Occipital lobe (tissue), 2 donors: Measurements from ENCODE around the gene LCE2C. TPM values are rescaled to one million over a fixed set of nuclear protein-coding genes. Genes with fewer than 3 reads are reported as not detected.
"Not testable (repeated sequence)": the region's sequence is repeated elsewhere in the genome, so short reads cannot be mapped to it uniquely, and the experiment has no call there.

Experiments
- DNase-seq: peaks from one replicate; lab custom pipeline; 2025; lab: John Stamatoyannopoulos, UW
- total RNA-seq: library from RNA; depleted of rRNA; stranded (reverse); fragments of >200 nt; gene quantifications from one replicate; pipeline ENCODE4 v1.2.3, GENCODE V29; 2014

The LCE2C gene
- total RNA-seq, result not detected

GRCh38 chr1:152674983-152675382, at the start of gene LCE2C:
Gene LCE2C, plus strand, starts transcription at chr1:152675279. Its CDS starts 737 bp downstream, at chr1:152676016.
- not testable (repeated sequence) for DNase-seq

- DNase-seq, result no peak
These were observed 48.3 kb upstream of the LCE2C start for GRCh38 chr1:152626744-152627143.

DNA sequence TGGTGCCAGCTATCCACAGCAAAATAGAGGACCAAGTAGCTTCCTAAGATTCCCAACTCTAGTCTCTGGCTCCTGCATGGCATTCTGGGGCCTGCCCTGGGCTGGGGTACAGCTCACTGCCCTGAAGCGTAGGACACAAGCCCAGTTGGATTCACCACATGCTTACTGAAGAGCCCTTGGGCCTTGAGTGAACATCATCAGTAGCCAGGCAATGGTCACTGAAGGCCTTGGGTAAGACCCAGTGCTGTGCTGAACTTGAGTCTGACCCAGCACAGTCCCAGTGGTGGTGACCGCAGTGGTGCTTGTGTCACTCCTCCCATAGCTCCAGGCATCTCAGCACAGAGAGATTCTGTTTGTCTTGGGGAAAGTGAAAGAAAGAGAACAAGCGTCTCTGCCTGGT, 44.5 kb upstream of the LCE2C start:
- DNase-seq, result no peak

- DNase-seq, result no peak
These were observed 34.7 kb upstream of the LCE2C start for GRCh38 chr1:152640351-152640750.

DNA sequence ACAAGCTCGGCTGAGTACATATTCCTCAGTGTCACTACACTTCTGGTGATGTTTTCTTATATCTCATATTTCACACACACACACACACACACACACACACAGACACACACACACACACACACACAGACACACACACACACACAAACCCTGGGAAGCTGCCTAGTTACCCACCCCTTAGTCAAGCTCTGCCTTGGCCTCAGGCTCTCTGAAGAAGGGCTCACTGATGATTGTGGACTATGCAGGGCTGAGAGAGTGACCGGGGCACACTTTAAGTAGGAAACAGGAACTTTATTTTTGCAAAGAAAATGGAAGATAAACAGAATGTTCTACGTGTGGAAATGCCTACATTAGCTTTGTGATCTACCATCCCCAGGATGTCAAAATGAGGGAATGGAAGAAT, 31.1 kb upstream of the LCE2C start:
- no peak for DNase-seq

DNA sequence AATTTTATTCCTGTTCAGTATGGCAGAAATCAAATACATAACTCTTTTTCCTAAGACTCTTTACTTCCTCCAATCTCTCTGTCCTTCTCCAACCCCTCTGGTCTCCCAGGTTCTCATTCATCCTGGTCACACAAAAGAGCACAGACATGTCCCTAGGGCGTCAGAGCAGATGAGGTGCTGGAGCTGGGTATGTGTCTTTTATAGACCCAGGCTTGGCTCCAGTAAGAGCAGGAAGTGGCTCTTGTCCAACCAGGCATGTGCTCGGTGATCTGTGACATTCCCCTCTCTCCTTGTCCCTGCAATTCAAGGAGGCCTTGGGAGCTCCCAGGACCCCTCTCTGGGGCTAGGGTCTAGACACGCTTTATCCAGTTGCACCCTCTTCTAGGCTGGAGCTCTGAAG, 29.9 kb upstream of the LCE2C start:
- DNase-seq, result no peak

- DNase-seq, result no peak
These were observed 28.4 kb upstream of the LCE2C start for GRCh38 chr1:152646656-152647055.

GRCh38 chr1:152654110-152654509, 21.0 kb upstream of the LCE2C start:
- DNase-seq, result peak; percentile 14

- no peak for DNase-seq
These were observed 18.6 kb upstream of the LCE2C start for GRCh38 chr1:152656459-152656858.

DNA sequence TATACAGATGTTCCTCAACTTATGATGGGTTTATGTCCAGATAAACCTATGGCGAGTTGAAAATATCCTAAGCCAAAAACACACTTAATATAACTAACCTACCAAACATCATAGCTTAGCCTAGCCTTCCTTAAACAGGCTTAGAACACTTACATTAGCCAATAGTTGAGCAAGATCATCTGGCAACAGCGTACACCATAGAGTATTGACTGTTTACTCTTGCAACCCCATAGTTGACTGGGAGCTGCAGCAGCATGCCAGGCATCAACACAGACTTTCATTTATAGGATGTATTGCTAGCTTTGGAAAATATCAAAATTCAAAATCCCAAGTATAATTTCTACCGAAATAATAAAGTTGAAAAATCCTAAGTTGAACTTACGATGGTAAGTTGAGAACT, 17.4 kb upstream of the LCE2C start:
- DNase-seq, result no peak

DNA sequence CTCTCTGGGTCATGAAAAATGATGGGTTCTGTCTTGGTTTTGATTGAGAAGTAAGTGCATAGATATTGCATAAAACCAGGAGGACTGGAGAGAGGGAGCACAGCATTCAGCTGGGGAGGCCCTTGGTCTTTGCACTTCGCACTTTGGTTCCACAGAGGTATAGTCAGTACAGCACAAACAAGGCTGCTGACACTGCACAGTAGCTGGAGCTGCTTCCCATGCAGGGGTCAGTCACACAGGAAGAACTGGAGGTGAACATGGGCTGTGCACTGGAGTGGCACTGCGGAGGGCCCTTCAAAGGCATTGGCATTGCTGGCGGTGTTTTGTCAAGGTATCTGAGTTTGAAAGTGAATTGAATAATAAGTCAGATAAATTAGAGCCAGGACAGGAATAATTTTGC, 16.4 kb upstream of the LCE2C start:
- DNase-seq, result no peak

DNA sequence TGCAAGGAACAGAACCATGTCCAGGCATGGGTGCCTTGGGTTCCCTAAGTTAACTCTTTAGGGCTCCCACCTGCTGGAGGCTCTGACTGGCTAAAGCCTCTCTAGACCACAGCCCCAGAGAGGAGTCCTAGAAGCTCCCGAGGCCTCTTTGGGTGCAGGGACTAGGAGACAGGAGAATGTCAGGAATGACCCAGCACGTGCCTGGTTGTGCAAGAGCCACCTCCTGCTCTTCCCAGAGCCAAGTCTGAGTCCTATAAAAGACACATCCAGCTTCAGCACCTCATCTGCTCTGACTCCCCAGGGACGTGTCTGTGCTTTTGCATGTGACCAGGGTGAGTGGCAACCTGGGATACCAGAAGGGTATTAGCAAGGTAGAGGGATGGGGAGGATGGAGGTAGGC, 12.0 kb upstream of the LCE2C start, which contains the start of gene LCE2D:
Gene LCE2D (plus strand): TSS at position 283 of the 400 bp plus-strand sequence. CDS start 726 bp downstream, outside the sequence.
- DNase-seq, result no peak

DNA sequence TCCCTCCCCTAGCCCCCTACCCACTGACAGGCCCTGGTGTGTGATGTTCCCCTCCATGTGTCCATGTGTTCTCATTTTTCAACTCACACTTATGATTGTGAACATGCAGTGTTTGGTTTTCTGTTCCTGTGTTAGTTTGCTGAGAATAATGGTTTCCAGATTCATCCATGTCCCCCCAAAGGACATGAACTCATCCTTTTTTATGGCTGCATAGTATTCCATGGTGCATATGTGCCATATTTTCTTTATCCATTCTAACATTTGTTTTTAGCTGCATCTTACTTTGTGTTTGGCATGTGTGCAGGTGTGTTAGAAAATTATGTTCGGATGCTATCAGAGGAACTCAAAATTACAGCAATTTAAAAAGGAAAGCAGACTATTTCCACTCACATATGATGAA, 8.9 kb upstream of the LCE2C start:
- DNase-seq, result not testable (repeated sequence)

GRCh38 chr1:152667648-152668047, 7.4 kb upstream of the LCE2C start:
- no peak for DNase-seq

- no peak for DNase-seq
These were observed 2.1 kb upstream of the LCE2C start for GRCh38 chr1:152673016-152673415.

- DNase-seq, result no peak
These were observed 4.4 kb downstream of the LCE2C start for GRCh38 chr1:152679459-152679858.

DNA sequence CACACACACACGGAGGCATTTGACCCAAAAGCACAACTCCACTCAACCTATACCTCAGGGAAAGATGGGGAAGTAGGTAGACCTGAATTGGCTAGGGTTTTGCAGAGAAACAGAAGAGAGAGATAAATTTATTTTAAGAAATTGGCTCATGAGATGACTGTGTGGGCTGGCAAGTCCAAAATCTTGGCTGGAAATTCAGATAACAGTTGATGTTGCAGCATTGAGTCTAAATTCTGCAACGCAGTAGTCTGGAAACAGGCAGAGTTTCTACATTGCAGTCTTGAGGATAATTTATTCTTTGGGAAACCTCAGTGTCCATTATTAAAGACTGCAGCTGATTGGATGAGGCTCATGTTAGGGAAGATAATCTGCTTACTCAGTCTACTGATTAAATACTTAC, 6.5 kb downstream of the LCE2C start:
- DNase-seq, result no peak

DNA sequence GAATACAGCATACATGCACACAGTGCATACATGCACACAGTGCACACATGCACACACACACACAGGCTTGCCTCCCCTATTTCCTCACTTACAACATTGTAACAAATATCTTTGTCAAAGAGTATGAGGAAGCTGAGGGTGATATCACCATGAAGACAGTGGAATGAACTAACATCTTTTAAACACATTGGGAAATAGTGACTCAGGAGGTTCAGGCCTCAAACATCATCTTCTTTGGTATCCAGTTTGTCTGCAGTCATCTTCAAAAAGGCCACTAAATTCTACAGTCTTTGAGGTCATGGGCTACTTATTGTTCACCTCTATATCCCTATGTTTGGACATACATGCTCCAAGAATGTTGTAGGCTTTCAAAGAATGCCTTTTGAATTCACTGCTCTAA, 8.8 kb downstream of the LCE2C start:
- DNase-seq, result no peak

DNA sequence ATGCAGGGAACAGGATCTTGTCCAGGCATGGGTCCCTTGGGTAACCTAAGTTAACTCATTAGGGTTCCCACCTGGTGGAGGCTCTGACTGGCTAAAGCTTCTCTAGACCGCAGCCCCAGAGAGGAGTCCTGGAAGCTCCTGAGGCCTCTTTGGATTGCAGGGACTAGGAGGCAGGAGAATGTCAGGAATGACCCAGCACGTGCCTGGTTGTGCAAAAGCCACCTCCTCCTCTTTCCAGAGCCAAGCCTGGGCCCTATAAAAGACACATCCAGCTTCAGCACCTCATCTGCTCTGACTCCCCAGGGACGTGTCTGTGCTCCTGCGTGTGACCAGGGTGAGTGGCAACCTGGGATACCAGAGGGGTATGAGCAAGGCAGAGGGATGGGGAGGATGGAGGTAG, 10.7 kb downstream of the LCE2C start, which contains the start of gene LCE2B:
Gene LCE2B (plus strand): TSS at position 301 of the 400 bp plus-strand sequence. CDS start 721 bp downstream, outside the sequence.
- not testable (repeated sequence) for DNase-seq

- no peak for DNase-seq
These were observed 22.9 kb downstream of the LCE2C start, which contains the start of gene LCE2A for GRCh38 chr1:152697701-152698600. Gene LCE2A, plus strand, starts transcription at chr1:152698345. Its CDS starts 557 bp downstream, at chr1:152698902.

- no peak for DNase-seq
These were observed 24.7 kb downstream of the LCE2C start for GRCh38 chr1:152699746-152700145.

DNA sequence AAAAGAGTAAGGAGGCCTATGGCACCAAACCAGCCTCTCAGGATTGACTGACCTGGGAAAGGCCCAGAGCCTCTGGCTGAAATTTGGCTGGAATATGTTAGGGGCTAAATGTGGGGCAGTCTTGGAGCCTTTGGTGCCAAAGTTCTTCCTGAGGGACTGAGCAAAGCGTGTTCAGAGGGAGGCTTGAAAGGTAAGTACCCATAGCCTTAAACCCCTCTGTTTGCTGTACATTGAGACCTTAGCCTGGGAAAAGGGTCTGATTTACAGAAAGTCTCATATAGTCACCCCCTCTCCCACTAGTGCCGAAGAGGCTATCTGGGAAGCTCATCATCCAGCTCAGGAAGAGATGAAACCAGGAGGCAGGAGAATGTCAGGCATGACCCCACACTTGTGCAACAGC, 32.8 kb downstream of the LCE2C start, which contains the start of gene LCE4A:
Gene LCE4A (plus strand): TSS at position 301 of the 400 bp plus-strand sequence. CDS start 916 bp downstream, outside the sequence.
- no peak for DNase-seq

DNA sequence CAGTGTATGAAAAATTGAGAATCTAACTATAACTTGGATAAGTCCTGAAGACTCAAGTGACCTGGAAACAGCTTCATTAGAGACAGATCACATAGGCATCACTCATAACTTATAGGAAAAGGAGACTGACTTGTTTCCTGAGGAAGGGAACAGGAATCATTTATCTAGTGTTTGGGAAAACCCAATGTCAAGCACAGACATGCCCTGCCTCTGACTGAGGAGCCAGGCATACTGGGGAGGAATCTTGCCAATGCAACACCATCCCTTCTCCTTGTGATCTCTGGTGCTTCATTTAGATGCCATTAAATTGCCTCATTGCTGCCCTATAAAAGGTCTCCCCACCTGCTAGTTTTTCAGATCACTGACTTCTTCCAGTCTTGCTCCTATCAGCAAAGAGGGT, 43.2 kb downstream of the LCE2C start:
- no peak for DNase-seq
